SK-N-SH treated with all-trans-retinoic acid at 6 μM for 48 hours (cell line): ENCODE data around the gene KRT81.

Experiments
- ATAC-seq: fragments of 200-7000 bp; cut with Tn5 transposase; 3 replicates; pipeline ENCODE4 v1.9.1; 2020; ENCODE audit warnings: mild to moderate bottlenecking, moderate library complexity
- BACH2 ChIP-seq: fragments of 250-450 bp; sonication (Bioruptor Pico); IDR thresholded peaks from 2 replicates; pipeline ENCODE4 v1.9.0; 2021; ENCODE audit warnings: mild to moderate bottlenecking, borderline replicate concordance
- CREB5 ChIP-seq: fragments of 250-450 bp; sonication (Bioruptor Pico); IDR thresholded peaks from 2 replicates; pipeline ENCODE4 v1.5.1; 2020; ENCODE audit warnings: low read depth, mild to moderate bottlenecking, moderate library complexity
- CSDC2 ChIP-seq: fragments of 250-450 bp; sonication (Bioruptor Pico); IDR thresholded peaks from 2 replicates; pipeline ENCODE4 v1.5.0; 2020; ENCODE audit warnings: mild to moderate bottlenecking, moderate library complexity
- CSRNP3 ChIP-seq: fragments of 250-450 bp; sonication (Bioruptor Pico); IDR thresholded peaks from 2 replicates; pipeline ENCODE4 v1.5.1; 2021; ENCODE audit warnings: mild to moderate bottlenecking, moderate library complexity
- ESRRG ChIP-seq: fragments of 250-450 bp; sonication (Bioruptor Pico); IDR thresholded peaks from 2 replicates; pipeline ENCODE4 v1.6.1; 2021; ENCODE audit warnings: mild to moderate bottlenecking
- GLIS3 ChIP-seq: fragments of 250-450 bp; sonication (Bioruptor Pico); IDR thresholded peaks from 2 replicates; pipeline ENCODE4 v1.5.0; 2020; ENCODE audit warnings: mild to moderate bottlenecking, moderate library complexity
- OSR1 ChIP-seq: fragments of 250-450 bp; sonication (Bioruptor Pico); IDR thresholded peaks from 2 replicates; pipeline ENCODE4 v1.8.0; 2022; ENCODE audit warnings: moderate library complexity, mild to moderate bottlenecking, inconsistent platforms
- PPARA ChIP-seq: fragments of 250-450 bp; sonication (Bioruptor Pico); IDR thresholded peaks from 2 replicates; pipeline ENCODE4 v1.5.0; 2020; ENCODE audit warnings: mild to moderate bottlenecking, borderline replicate concordance
- RARB ChIP-seq: fragments of 250-450 bp; sonication (Bioruptor Pico); IDR thresholded peaks from 2 replicates; pipeline ENCODE4 v1.8.0; 2021; ENCODE audit warnings: mild to moderate bottlenecking, moderate library complexity
- SNAI2 ChIP-seq: fragments of 250-450 bp; sonication (Bioruptor Pico); IDR thresholded peaks from 2 replicates; pipeline ENCODE4 v1.5.0; 2020; ENCODE audit warnings: mild to moderate bottlenecking, moderate library complexity
- TCF4 ChIP-seq: fragments of 250-450 bp; sonication (Bioruptor Pico); IDR thresholded peaks from 2 replicates; pipeline ENCODE4 v1.8.0; 2021; ENCODE audit warnings: mild to moderate bottlenecking, moderate library complexity, borderline replicate concordance
- TOX ChIP-seq: fragments of 250-450 bp; sonication (Bioruptor Pico); IDR thresholded peaks from 2 replicates; pipeline ENCODE4 v1.8.0; 2021; ENCODE audit warnings: mild to moderate bottlenecking, moderate library complexity, borderline replicate concordance
- ZFP3 ChIP-seq: fragments of 250-450 bp; sonication (Bioruptor Pico); IDR thresholded peaks from 2 replicates; pipeline ENCODE4 v1.5.0; 2020; ENCODE audit warnings: mild to moderate bottlenecking, moderate library complexity
- ZFP30 ChIP-seq: fragments of 450-650 bp; formaldehyde crosslinking; IDR thresholded peaks from 2 replicates; pipeline ENCODE4 v1.5.0; 2022; ENCODE audit warnings: mild to moderate bottlenecking, moderate library complexity
- ZNF565 ChIP-seq: fragments of 450-650 bp; formaldehyde crosslinking; conservative IDR thresholded peaks from 2 replicates; pipeline ENCODE4 v1.5.0; 2020; ENCODE audit warnings: low read depth, mild to moderate bottlenecking, moderate library complexity
- ZNF70 ChIP-seq: fragments of 450-650 bp; formaldehyde crosslinking; IDR thresholded peaks from 2 replicates; pipeline ENCODE4 v1.5.0; 2020; ENCODE audit warnings: mild to moderate bottlenecking, moderate library complexity
- ZNF8 ChIP-seq: fragments of 450-650 bp; formaldehyde crosslinking; IDR thresholded peaks from 2 replicates; pipeline ENCODE4 v1.5.0; 2020; ENCODE audit warnings: mild to moderate bottlenecking, moderate library complexity
- TF ChIP-seq, protein P1 (sequence below): fragments of 250-450 bp; sonication (Bioruptor Pico); IDR thresholded peaks from 2 replicates; pipeline ENCODE4 v1.8.0; 2021; ENCODE audit warnings: low read depth, mild to moderate bottlenecking, moderate library complexity, borderline replicate concordance
- TF ChIP-seq, protein P2 (sequence below): fragments of 250-450 bp; sonication (Bioruptor Pico); IDR thresholded peaks from 2 replicates; pipeline ENCODE4 v1.5.0; 2020; ENCODE audit warnings: mild to moderate bottlenecking, moderate library complexity

The KRT81 gene

DNA sequence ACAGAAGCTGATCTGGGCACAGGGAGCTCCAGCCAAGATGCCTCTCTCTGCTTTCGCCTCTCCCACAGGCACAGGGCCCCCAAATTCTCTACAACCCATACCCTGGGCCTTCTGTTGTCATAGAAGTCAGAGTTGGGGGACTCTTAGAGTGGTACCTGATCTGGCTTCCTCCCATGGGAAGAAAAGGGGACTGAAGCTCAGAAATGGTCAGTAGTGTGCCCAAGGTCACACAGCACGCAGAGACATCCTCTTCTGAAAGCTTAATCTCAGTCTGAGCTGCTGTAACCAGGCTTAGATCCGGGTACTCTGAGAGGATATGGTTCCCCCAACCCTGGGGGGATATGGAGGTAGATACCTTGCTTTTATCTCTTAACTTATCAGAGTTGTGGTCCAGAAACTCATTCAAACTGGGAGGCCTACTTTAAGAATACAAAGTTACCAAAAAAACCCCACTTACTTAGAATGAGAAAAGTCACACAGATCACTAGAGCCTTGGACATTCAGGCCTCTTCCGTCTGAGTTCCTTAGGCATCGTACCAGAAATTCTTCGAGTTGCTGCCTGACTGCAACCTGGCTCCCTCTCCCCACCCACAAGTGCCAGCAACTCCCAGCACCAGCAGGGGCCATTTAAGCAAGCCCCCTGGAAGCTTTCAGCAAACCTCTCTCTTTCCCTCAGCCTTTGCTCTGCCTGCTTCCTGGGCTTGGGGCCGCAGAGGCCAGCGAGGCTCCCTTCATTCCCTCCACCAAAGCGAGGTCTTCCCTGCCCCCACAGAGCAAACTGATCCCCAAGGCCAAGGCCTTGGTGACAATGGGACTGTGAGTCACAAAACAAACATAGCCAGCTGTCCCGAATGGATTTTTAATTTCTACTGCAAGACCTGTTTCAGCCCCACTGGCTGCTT lies 44.4 kb downstream of the KRT81 start (continued):
- TF ChIP-seq, protein P1, sequence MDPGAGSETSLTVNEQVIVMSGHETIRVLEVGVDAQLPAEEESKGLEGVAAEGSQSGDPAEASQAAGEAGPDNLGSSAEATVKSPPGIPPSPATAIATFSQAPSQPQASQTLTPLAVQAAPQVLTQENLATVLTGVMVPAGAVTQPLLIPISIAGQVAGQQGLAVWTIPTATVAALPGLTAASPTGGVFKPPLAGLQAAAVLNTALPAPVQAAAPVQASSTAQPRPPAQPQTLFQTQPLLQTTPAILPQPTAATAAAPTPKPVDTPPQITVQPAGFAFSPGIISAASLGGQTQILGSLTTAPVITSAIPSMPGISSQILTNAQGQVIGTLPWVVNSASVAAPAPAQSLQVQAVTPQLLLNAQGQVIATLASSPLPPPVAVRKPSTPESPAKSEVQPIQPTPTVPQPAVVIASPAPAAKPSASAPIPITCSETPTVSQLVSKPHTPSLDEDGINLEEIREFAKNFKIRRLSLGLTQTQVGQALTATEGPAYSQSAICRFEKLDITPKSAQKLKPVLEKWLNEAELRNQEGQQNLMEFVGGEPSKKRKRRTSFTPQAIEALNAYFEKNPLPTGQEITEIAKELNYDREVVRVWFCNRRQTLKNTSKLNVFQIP (CRISPR knock-in tag) = no peak

- ATAC-seq = no peak
- TF ChIP-seq ZFP3 (CRISPR knock-in tag) = no peak
- TF ChIP-seq ZNF565 (CRISPR knock-in tag) = no peak
- no peak for TF ChIP-seq ZFP30 (CRISPR knock-in tag)
- no peak for TF ChIP-seq ZNF70
- TF ChIP-seq CREB5 (CRISPR knock-in tag) = no peak
- TF ChIP-seq RARB (CRISPR knock-in tag) = no peak
- no peak for TF ChIP-seq SNAI2
- no peak for TF ChIP-seq CSDC2
- TF ChIP-seq BACH2 (CRISPR knock-in tag) = no peak
- TF ChIP-seq ESRRG (CRISPR knock-in tag) = no peak
- TF ChIP-seq, protein P2, sequence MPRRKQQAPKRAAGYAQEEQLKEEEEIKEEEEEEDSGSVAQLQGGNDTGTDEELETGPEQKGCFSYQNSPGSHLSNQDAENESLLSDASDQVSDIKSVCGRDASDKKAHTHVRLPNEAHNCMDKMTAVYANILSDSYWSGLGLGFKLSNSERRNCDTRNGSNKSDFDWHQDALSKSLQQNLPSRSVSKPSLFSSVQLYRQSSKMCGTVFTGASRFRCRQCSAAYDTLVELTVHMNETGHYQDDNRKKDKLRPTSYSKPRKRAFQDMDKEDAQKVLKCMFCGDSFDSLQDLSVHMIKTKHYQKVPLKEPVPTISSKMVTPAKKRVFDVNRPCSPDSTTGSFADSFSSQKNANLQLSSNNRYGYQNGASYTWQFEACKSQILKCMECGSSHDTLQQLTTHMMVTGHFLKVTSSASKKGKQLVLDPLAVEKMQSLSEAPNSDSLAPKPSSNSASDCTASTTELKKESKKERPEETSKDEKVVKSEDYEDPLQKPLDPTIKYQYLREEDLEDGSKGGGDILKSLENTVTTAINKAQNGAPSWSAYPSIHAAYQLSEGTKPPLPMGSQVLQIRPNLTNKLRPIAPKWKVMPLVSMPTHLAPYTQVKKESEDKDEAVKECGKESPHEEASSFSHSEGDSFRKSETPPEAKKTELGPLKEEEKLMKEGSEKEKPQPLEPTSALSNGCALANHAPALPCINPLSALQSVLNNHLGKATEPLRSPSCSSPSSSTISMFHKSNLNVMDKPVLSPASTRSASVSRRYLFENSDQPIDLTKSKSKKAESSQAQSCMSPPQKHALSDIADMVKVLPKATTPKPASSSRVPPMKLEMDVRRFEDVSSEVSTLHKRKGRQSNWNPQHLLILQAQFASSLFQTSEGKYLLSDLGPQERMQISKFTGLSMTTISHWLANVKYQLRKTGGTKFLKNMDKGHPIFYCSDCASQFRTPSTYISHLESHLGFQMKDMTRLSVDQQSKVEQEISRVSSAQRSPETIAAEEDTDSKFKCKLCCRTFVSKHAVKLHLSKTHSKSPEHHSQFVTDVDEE (CRISPR knock-in tag) = no peak
- no peak for TF ChIP-seq OSR1 (CRISPR knock-in tag)
- no peak for TF ChIP-seq GLIS3 (CRISPR knock-in tag)
- no peak for TF ChIP-seq ZNF8
- TF ChIP-seq PPARA (CRISPR knock-in tag) = no peak
- TF ChIP-seq, all 23 proteins: peak for 0
Measured at GRCh38 chr12:52245962-52246569, 45.3 kb downstream of the KRT81 start.

GRCh38 chr12:52245259-52245961 lies 45.9 kb downstream of the KRT81 start:
- TF ChIP-seq SNAI2 (no peak), CSRNP3 (no peak), ZNF565 (CRISPR knock-in tag) (no peak), ZNF70 (no peak), OSR1 (CRISPR knock-in tag) (no peak), ZFP3 (CRISPR knock-in tag) (no peak), ZNF8 (no peak), BACH2 (CRISPR knock-in tag) (no peak), CSDC2 (no peak), TCF4 (CRISPR knock-in tag) (no peak), PPARA (CRISPR knock-in tag) (no peak), RARB (CRISPR knock-in tag) (no peak), GLIS3 (CRISPR knock-in tag) (no peak), TOX (CRISPR knock-in tag) (no peak), ZFP30 (CRISPR knock-in tag) (no peak)
- no peak for ATAC-seq
